ENCODE results near the gene EXOC3L4. TPM values are rescaled to one million over a fixed set of nuclear protein-coding genes. Genes with fewer than 3 reads are reported as not detected.

Gene EXOC3L4
- total RNA-seq, 1 donor from 2014 or later, result 22.9 TPM

GRCh38 chr14:103091041-103091882 is 3.3 kb upstream of the EXOC3L4 start:
- peak; percentile 56 for DNase-seq (ENCODE audit: low spot score)

GRCh38 chr14:103091883-103092222 is 2.7 kb upstream of the EXOC3L4 start:
- no peak for DNase-seq (ENCODE audit: low spot score)

DNA sequence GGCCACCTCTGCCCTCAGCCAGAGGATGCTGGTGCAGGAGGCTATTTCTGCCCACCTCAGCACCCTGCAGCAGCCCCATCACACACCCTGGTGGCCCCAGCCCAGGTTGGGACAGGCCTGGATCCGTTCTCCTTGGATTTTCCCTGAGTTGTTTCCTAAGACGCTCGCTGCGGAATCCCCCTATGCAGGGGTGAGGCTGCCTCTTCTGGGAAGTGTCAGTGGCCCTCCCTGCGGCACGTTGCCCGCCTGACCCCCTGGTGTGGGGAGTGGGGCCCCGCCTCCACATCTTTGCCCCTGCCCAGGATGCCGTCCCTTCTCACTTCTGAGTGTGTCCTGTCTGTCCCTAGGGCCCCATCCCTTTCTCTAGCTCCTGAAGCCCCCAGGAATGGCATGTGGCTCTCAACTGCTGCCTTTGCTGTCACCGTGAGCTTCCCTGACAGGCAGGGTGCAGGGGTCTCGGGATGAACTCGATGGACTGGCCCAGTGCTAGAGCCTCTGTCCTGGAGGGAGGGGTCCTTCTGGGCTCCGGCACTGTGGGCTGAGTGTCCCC is 594 bp upstream of the EXOC3L4 start:
- DNase-seq (ENCODE audit: low spot score), result no peak

DNA sequence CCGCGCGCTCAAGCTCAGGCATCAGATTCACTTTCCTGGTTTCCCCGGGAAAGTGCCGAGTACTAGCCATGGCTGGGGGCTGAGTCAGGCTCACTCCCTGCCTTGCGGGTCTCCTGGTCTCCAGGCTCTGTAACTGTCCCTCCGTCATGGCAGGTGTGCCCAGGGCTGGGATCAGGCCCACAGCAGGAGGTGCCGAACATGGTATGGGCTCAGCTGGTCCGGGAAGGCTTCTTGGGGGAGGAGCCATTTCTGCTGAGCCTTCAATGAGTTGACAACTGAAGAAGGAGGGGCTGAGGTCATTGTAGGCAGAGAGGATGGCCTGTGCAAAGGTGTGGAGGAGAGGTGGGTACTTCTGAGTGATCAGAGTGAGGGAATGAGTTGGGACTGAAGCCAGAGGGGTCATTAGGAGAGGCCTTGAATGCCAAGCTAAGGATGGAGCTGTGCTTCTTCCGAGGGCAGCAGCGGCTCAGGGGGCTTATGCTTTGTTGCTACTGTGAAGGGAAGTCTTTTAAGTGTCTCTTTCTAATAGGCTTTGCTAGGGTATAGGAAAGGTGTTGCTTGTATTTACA is 769 bp downstream of the EXOC3L4 start:
- DNase-seq (ENCODE audit: low spot score), result no peak

DNA sequence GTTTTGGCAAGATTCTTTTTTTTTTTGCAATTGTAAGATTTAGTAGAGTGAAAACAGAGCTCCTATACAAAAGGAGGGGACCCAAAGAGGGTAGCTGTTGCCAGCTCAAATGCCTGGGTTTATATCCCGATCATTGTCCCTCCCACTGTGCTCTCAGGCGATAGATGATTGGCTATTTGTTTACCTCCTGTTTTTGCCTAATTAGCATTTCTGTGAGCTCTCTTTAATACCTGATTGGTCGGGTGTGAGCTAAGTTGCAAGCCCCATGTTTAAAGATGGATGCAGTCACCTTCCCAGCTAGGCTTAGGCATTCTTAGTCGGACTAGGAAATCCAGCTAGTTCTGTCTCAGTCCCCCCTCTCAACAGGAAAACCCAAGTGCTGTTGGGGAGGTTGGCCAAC is 1.9 kb downstream of the EXOC3L4 start:
- DNase-seq (ENCODE audit: low spot score), result no peak

DNA sequence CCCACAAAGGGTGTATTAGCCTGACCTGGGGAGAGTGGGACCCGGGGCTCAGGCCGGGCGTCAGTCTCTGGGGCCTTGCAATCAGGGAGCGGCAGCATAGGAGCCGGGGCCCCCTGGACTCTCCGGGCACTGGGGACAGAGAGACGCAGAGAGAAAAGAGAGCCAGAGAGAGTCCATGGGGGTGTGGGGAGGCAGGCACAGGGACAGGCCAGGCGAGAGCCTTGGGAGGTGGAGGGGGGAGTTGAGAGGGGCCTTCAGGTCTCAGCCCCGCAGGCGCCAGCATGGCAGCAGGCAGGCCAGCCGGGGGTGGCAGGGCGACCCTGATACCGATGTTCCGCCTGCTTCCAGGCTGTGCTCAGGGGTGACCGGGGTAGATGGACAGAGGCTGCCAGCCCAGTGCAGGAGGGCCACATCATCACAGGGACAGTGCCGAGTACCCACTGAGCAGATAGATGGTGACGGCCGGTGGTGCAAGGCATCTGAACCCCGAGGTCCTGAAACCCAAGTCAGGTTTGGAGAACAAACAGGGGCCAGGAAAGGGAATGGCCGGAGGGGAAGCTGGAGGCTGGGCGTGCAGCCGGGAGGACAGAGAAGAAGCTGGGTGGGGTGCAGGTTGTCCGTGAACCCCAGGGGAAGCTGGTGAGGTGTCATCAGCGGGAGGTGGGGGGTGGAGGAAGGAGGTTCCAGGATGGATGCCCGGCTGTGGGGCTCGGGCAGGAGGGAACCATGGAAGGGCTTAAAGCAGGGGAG is 2.9 kb downstream of the EXOC3L4 start:
- no peak for DNase-seq (ENCODE audit: low spot score)

DNA sequence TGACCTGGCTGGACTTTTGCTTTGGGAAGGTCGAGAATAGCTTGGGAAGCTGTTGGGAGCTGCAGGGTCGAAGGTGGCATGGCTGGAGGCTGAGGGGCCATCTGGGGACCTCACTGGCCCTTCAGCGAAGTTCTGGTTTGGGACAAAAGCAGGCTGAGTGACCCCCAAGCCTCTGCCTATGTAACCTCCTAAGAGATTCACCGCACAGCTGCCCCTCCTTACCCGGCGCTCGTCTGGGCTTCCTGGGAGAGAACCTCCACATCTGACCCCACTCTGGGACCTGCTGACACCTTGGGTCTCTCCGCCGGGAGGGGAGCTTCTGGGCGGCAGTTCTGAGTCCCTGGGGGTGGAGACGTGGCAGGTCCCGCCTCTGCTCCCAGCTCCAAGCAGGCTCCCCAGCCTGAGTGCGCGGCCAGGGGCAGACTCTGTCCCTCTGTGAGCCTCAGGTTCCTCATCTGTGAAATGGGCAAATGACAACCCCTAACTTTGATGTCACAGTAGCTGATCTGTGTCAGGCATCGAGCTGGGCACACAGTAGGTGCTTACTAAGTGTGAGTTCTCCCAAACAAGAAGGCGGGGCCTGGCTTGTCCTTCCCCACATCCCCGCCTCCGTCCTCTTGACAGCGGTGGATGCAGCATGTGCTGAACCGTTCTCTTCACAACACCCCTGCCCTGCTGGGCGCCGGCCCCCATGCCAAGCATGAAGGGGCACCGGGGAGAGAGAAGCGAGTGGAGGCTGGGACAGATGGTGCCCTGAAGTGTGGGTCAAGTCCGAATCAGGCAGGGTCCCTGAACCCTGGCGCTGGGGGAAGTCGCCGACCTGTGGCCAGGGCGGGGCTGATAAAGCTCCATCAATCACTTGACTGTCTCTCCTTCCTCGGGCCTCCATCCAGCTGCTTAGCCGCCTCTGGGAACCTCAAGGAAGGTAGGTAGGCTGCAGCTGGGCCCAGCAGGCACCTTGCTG is 3.8 kb downstream of the EXOC3L4 start:
- no peak for DNase-seq (ENCODE audit: low spot score)

GRCh38 chr14:103099081-103099732 is 4.7 kb downstream of the EXOC3L4 start:
- DNase-seq (ENCODE audit: low spot score), result no peak

DNA sequence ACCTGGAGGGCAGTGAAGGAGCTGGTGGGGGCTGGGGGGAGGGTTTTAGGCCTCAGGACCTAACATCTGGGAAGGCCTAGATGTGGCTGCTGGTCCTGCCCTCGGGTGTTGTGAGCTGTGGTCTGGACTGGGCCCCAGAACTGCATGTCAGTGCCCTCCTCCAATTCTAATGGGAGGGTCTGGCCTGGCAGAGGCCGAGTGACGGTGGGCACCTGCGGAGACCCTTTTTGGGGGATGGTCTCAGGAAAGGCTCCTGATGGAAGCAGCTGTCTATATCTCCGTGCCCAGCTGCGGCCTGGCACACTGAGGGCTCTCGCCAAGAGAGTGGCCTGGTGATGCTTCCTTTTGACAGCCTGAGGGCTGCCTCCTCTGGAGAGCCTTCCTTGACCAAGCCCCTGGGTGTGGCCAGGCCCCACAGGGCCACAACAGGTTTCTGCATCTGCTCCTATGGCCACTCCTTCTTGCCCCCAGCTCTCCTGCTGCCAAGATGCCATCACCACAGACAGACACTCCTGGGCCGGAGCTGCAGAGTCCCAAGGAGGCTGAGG is 5.3 kb downstream of the EXOC3L4 start:
- no peak for DNase-seq (ENCODE audit: low spot score)

GRCh38 chr14:103100281-103101121 is 6.0 kb downstream of the EXOC3L4 start:
- DNase-seq (ENCODE audit: low spot score), result no peak

DNA sequence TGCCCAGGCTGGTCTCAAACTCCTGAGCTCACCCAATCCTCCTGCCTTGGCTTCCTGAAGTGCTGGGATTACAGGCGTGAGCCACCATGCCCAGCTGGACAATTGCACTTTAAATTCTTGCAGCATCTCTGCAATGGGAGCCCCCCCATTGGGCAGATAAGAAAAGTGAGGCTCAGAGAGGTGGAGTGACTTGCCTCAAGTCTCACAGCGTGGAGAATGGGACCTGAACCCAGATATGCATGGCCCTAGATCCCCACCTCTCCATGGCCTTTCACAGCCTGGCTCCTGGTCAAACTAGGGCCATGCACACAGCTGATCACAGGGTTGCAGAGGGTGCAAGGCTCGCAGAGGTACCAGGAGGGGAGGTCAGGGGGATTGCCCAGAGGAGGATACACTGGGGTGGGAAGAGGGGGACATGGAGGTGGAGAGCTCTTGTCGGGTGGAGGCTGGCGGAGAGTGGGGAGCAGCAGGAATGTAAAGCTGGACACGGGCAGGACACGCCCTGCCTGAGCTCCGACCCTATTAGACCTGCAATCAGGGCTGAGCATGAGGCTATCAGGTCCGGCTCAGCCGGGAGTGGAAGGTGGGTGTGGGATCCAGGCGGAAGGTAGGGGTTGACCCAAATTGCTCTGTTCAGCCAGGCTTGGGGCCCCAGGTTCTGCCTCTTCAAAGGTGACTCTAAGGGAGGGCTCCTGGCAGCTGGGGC is 6.9 kb downstream of the EXOC3L4 start:
- DNase-seq (ENCODE audit: low spot score), result no peak

- DNase-seq (ENCODE audit: low spot score), result no peak
Observed at GRCh38 chr14:103101963-103102688, 7.6 kb downstream of the EXOC3L4 start.

GRCh38 chr14:103102689-103103260 is 8.2 kb downstream of the EXOC3L4 start:
- DNase-seq (ENCODE audit: low spot score), result no peak

- peak; percentile 72 for DNase-seq (ENCODE audit: low spot score)
Observed at GRCh38 chr14:103103461-103104388, 9.2 kb downstream of the EXOC3L4 start.

DNA sequence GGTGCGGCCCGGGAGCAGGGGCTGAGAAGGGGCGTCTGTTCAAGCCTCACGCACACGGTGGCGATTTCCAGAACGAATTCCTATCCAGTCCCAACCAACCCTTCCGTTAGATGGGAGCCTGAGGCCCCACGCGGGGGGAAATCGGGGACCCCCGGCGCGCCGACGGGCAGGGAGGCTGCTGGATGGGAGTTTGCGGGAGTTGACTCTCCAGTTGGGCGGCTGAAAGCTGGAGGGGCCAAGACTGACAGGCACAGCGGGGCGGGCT is 9.8 kb downstream of the EXOC3L4 start:
- no peak for DNase-seq (ENCODE audit: low spot score)

DNA sequence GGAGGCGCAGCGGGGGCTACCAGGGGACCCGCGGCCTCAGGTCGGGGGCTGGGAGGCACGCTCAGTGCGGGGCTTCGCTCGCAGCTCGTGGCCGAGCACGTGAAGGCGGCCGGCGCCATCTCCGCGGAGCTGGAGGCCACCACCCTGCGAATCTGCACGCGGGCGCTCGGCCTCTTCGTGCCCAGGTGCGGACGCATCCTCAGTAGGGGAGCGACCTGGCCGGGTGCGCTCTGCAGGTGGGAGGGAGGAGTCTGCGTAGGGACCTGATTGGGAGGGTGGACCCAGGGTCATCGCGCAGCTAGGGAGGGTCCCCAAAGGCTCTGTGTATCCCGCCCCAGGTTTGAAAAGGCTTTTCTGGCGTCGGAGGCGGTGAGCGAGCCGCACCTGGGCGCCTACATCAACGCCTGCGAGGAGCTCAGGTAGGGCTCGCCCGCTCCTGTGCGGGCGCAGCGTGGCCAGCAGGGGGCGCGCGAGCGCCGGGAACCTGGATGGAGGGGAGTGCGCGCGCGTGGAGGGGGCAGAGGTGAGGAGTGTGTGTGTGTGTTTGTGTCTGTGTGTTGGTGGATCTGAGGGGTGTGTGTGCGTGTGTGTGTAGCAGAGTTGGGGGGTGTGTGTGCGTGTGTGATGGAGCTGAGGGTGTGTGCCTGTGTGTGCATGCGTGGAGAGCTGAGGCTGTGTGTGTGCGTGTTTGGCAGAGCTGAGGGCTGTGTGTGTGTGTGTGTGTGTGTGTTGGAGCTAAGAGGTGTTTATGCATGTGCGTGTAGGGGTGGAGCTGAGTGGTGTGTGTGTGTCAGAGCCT is 10.3 kb downstream of the EXOC3L4 start:
- DNase-seq (ENCODE audit: low spot score), result peak; percentile 70

Data from mucosa of gallbladder (tissue), 1 donor.